PFSK-1 (cell line): ENCODE results near the gene SET.

Source experiments
- POLR2AphosphoS5 ChIP-seq: IDR thresholded peaks from 2 replicates; pipeline ENCODE4 v1.6.1; 2012; ENCODE audit warnings: low read depth, mild to moderate bottlenecking, control low read depth, low read length, moderate library complexity
- TAF1 ChIP-seq: IDR thresholded peaks from 2 replicates; pipeline ENCODE4 v1.6.1; 2012; ENCODE audit warnings: low read length, control low read depth, borderline replicate concordance; ENCODE audit not compliant: insufficient read depth

GRCh38 chr9:128714586-128715435 lies 25.8 kb downstream of the SET start:
- TF ChIP-seq TAF1 (no peak), POLR2AphosphoS5 (no peak)
